ENCODE measurements around the gene UTP15.
A peak's percentile ranks its signal among the peaks of the same experiment; 100 is the strongest.

The UTP15 gene

DNA sequence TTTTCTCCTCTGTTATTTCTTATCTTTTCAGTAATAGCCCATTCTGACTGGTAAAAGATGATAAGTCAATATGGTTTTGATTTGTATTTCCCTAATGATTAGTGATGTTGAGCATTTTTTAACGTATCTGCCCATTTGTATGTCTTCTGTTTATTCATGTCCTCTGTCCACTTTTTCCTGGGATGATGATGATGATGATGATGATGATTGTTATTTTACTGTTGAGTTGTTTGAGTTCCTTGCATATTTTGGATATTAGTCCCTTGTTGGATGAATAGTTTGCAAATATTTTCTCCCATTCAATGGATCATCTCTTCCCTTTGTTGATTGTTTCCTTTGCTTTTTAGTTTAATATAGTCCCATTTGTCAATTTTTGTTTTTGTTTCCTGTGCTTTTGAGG lies 27.0 kb downstream of the UTP15 start:
- no peak overlapping the region for H3K4me3 ChIP-seq (ENCODE audit: low read length)
- peak; percentile 76 for DNase-seq (ENCODE audit: low read depth)
- no peak for TF ChIP-seq CTCF (conservative IDR thresholded peaks at IDR 0.05; ENCODE audit: low read length)

- DNase-seq (ENCODE audit: low read depth) = no peak
- H3K4me3 ChIP-seq (ENCODE audit: low read length) = no peak overlapping the region
- peak; percentile 53 for TF ChIP-seq CTCF (conservative IDR thresholded peaks at IDR 0.05; ENCODE audit: low read length)
These were observed 31.3 kb downstream of the UTP15 start for GRCh38 chr5:73596705-73597328.

DNA sequence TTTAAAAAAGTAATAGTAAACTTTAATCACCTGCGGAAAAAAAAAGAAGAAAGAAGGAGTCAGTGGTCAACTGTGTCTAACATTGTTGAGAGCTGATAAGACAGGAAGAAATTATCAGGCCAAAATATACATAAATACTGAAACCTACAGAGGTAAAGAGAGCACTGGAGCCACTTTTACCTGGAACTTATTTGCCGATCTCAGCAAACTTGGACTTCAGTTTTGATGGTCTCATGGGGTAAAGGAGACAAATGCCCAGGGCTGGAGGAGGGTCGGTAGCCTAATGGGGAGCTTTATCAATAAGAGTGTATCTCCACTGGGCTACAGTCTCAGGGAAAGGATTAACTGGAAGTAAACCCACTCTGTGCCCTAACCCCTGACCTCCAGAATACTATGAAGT lies 33.8 kb downstream of the UTP15 start:
- no peak for DNase-seq (ENCODE audit: low read depth)
- TF ChIP-seq CTCF (conservative IDR thresholded peaks at IDR 0.05; ENCODE audit: low read length) = no peak
- H3K4me3 ChIP-seq (ENCODE audit: low read length) = no peak overlapping the region

DNA sequence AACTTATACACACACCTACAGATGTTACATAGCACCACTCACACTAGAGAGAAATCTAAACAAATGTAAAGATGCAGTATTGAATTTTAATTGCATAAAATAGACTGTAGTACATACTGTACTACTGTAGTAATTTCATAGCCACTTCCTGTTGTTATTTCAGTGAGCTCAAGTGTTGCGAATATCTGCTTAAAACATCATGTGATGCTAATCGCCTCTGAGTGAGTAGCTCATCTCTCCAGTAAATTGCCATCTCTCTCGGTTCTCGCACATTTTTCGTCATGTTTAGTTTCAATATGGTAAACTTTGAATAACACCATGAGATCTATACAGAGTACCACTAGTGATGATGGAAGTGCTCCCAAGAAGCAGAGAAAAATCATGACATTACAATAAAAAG lies 38.5 kb downstream of the UTP15 start:
- DNase-seq (ENCODE audit: low read depth) = no peak
- TF ChIP-seq CTCF (conservative IDR thresholded peaks at IDR 0.05; ENCODE audit: low read length) = no peak
- H3K4me3 ChIP-seq (ENCODE audit: low read length) = no peak overlapping the region

DNA sequence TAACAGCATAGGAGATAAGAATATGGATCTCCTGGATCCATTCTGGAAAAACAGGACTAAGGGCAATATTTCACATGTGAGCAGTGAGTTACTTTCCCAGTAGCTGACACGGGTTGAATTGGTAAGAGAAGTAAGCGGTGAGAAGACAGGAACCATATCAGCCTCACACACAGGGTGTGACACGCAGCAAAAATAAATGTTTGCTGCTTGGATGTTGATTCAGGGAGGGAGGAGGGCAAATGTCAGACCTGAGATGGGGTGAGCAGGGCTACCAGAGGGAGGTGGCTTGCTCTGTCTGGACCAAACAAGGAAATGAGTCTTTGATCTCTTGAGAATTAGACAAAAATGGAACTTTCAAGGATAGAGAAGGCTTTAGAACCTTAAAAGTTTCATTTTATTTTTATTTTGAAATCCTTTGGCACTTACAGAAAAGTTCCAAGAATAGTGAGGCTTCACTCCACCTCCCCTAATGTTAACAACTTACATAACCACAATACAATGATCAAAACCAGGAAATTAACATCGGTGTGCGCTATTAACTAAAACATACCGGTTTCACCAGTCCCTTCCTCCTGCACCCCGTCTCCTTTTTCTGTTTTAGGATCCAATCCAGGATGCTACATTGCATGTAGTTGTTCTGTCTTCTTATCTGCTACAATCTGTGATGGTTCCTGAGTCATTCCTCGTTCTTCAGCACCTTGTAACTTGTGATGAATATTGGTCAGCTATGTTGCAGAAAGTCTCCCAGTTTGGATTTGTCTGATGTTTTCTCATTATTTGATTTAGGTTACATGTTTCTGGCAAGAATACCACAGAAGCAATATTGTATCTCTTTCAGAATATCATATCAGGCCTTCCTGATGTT lies 39.9 kb downstream of the UTP15 start:
- no peak for DNase-seq (ENCODE audit: low read depth)
- H3K4me3 ChIP-seq (ENCODE audit: low read length) = no peak overlapping the region
- no peak for TF ChIP-seq CTCF (conservative IDR thresholded peaks at IDR 0.05; ENCODE audit: low read length)

DNA sequence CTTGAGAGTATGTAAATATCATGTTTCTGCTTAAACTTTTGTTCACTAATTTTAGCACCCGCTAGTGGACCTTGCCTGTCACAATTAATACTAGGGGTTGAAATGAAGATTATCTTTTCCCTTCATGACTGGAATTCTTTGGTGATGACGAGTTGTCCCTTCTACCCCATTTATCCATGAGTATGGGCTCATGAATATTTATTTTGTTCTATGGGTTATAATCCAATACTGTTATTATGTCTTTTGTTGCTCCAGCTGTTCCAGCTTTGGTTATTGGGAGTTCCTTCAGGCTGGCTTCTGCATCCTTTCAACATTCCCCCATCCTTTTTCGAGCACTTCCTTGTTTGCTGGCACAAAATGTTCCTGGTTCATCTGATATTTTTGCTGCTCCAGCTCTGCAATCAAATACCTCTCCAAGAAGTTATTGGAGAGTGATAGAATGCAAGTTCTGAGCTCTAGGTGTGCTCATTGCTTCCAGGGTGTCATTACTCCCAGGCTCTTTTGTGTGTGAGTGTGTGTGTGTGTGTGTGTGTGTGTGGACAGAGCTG lies 40.7 kb downstream of the UTP15 start:
- DNase-seq (ENCODE audit: low read depth) = no peak
- TF ChIP-seq CTCF (conservative IDR thresholded peaks at IDR 0.05; ENCODE audit: low read length) = no peak
- no peak overlapping the region for H3K4me3 ChIP-seq (ENCODE audit: low read length)

- H3K4me3 ChIP-seq (ENCODE audit: low read length) = no peak overlapping the region
- DNase-seq (ENCODE audit: low read depth) = no peak
- TF ChIP-seq CTCF (conservative IDR thresholded peaks at IDR 0.05; ENCODE audit: low read length) = no peak
These were observed 41.7 kb downstream of the UTP15 start for GRCh38 chr5:73607228-73607627.
